Camera-type eye (tissue), 1 donor: Measurements from ENCODE around the gene OR6C76. TPM values are rescaled to one million over a fixed set of nuclear protein-coding genes. Genes with fewer than 3 reads are reported as not detected.

ENCODE experiments used
- total RNA-seq: library from RNA; depleted of rRNA; stranded (reverse); fragments of >200 nt; gene quantifications from one replicate; pipeline ENCODE4 v1.2.3, GENCODE V29; 2014

Gene OR6C76
- not detected for total RNA-seq

DNA sequence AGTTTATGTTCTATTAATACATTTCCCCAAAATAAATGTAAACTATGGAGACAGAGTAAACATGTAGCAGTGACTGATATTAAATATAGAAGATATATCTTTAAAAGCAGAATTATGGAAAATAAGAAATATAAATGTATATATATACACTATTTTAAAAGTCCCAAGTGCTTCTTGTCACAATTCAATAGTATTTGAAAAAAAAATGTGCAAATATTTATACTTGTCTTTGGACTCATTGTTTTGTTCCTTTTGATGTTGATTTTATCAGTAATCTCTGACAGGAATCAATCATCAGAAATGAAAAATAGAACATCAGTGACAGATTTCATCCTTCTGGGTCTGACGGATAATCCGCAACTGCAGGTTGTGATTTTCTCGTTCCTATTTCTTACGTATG, at the start of gene OR6C76:
TSS of gene OR6C76 (plus strand) at position 301 of the 400 bp plus-strand sequence. CDS start at position 301, 0 bp downstream.

GRCh38 chr12:55400229-55400628, 25.8 kb upstream of the OR6C76 start, which contains the start of gene OR6C65:
TSS of gene OR6C65 (plus strand) at chr12:55400529. CDS start at chr12:55400529, 0 bp downstream.

DNA sequence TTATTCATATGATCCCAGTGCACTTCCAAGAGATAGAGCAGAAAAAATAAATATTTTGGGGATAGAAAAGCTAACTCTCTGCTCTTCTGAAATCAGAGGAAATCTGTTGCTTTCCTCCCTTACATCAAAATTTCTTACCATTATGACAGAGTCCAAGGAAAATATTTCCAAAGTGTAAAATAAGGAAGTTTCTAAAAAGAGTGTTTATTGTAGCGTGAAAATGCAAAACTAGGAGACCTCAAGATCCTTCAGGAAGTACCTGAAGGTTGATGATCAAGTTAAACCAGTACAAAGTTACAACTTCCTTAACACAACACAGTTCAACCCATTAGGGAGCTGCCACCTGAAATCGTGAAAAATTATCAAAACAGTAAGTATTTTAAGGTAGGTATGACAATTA, 17.7 kb downstream of the OR6C76 start, which contains the start of gene OR6C2:
TSS of gene OR6C2 (plus strand) at position 301 of the 400 bp plus-strand sequence. CDS start 8,138 bp downstream, outside the sequence.

DNA sequence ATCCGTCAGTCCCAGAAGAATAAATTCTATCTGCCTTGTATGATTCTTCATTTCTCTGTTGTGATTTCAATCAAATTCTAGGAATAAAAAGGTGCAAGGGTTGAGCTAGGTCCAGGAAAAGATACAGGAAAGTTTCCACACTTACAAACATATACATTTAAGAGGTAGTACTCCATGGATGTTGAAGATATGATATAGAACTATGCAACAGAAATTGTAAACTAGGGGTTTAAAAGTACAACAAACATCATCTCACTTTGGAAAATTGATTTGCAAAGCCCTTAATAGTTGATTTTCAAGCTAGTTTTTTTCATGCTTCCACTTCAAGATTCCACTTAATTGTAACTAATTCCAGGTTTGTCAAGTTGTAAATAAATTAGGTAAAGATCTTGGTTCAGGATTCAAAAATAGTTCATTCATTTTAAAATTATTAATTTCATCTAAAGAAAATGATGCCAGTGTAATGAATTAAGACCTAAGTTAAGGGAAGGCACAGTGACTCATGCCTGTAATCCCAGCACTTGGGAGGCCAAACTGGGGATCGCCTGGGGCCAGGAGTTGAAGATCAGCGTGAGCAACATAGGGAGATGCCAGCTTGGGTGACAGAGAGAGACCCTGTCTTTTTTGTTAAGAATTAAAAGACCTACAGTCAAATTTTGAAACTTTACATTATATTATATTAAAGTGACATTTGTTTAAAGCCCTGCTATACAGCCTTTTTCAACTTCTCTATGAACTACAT, 44.2 kb downstream of the OR6C76 start, which contains the start of gene OR6C70:
TSS of gene OR6C70 (minus strand) at position 51 of the 742 bp plus-strand sequence. CDS start at position 51, 0 bp downstream.

Other genes starting within 250 kb of the OR6C76 start
- gene OR10A7, start 205.2 kb upstream of the OR6C76 start, total RNA-seq = not detected
- not detected for gene OR6C74, start 181.6 kb upstream of the OR6C76 start, total RNA-seq
- gene OR6C6, start 129.7 kb upstream of the OR6C76 start, total RNA-seq = not detected
- not detected for gene OR6C1, start 111.9 kb upstream of the OR6C76 start, total RNA-seq
- not detected for gene OR6C3, start 95.5 kb upstream of the OR6C76 start, total RNA-seq
- not detected for gene OR6C75, start 63.3 kb upstream of the OR6C76 start, total RNA-seq
- gene OR6C65, start 25.7 kb upstream of the OR6C76 start, total RNA-seq = not detected
- not detected for gene OR6C2, start 17.8 kb downstream of the OR6C76 start, total RNA-seq
- not detected for gene OR6C70, start 43.9 kb downstream of the OR6C76 start, total RNA-seq
- not detected for gene OR6C68, start 66.1 kb downstream of the OR6C76 start, total RNA-seq
- not detected for gene OR6C4, start 123.3 kb downstream of the OR6C76 start, total RNA-seq
- not detected for gene OR2AP1, start 146.2 kb downstream of the OR6C76 start, total RNA-seq
- gene OR10P1, start 210.6 kb downstream of the OR6C76 start, total RNA-seq = not detected